GM19240 (cell line): ENCODE results near the gene GLS2.
"Not testable (repeated sequence)": the region's sequence is repeated elsewhere in the genome, so short reads cannot be mapped to it uniquely, and the experiment has no call there.

ENCODE experiments used
- DNase-seq: peaks from one replicate; pipeline ENCODE4 v3.0.0; 2011; ENCODE audit warnings: low spot score; ENCODE audit not compliant: insufficient read length

The GLS2 gene

DNA sequence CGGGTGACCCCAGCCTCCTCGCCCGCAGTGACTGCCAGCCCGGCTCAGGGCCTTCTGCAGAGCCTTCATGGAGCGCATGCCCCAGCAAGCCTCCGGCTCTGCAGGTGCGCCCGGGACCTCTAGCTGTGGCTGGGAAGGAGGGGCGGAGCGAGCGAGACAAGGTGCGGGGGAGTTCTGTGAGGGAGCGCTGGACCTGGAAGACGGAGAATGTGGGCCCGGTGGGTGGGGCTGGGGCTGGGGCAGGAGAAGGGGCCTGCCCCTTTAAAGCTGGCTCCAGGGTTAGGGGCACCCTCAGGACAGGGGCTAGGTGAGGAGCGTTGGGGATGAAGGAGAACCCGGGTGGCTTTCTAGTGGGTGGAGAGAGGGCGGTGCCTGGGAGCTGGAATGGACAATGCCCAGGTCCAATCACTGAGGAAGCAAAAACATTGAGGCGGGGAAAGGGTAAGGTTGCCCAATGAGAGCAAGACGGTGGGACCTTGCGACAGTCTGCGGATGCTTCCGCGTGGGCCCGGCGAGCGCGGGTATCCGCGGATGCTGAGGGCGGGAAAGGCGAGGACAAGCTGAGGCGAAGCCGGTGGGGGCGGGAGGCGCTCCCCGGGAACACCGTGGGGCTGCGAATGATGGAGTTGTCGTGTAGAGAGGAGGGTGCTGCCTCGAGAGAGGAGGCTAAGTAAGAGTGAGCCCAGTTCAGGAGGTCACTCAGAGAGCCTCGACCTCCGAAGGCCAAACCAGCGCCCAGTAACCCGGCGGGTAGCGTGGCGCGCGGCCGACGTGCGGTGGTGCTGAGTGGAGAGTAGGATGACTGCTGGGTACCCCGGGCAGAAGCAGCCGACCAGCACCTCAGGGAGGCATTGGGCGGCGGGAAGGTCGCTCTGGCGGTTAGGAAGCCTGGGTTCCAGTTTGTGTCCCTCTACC lies at the start of gene GLS2:
Gene GLS2, minus strand, starts transcription at position 121 of the 915 bp plus-strand sequence. Its CDS starts 43 bp downstream, at position 78.
- DNase-seq: peak; percentile 65

DNA sequence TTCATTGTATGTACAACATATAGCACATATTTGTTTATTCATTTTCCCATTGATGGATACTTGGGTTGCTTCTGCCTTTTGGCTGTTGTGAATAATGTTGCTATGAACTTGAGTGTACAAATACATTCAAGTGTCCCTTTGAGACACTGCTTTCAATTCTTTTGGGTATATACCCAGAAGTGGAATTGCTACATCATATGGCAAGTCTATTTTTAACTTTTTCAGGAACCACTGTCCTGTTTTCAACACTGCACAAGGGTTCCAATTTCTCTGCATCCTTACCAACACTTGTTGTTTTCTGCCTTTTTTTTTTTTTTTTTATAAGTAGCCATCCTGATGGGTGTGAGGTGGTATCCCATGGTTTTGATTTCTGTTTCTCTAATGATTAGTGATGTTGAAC lies 49.6 kb upstream of the GLS2 start:
- DNase-seq: no peak

DNA sequence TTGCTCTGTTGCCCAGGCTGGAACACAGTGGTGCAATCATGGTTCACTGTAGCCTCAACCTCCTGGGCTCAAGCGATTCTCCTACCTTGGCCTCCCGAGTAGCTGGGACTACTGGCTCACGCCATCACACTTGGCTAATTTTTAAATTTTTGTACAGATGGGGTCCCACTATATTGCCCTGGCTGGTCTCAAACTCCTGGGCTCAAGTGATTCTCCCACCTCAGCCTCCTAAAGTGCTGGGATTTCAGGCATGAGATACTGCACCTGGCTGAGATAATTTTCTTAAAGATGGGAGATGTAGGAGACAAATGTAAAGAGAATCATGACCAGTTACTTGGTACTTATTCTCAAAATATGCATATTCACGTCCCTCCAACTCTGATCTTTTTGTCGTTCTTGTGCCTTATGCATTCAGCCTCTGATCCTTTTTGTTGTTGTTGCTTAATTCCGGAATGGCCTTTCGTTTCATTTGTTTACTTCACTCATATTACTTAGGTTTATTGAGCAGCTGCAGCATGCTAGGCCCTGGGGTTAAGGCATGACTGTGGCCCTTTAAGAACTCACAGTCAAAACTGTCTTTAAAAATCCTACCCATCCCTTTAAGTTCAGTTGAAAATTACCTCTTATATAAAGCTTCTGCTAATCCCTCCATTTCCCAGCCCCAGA lies 42.6 kb upstream of the GLS2 start:
- no peak for DNase-seq

DNA sequence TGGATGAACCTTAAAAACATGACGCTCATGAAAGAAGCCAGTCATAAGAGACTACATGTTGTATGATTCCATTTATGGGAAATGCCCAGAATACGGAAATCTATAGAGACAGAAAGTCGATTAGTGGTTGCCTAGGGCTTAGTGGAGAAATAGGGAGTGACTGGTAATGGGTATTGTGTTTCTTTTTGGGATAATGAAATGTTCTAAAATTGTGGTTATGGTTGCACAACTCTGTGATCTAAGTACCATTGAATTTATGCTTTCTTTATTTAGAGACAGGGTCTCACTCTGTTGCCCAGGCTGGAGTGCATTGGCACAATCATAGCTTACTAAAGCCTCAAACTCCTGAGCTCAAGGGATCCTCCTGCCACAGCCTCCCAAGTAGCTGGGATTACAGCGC lies 41.7 kb upstream of the GLS2 start:
- no peak for DNase-seq

DNA sequence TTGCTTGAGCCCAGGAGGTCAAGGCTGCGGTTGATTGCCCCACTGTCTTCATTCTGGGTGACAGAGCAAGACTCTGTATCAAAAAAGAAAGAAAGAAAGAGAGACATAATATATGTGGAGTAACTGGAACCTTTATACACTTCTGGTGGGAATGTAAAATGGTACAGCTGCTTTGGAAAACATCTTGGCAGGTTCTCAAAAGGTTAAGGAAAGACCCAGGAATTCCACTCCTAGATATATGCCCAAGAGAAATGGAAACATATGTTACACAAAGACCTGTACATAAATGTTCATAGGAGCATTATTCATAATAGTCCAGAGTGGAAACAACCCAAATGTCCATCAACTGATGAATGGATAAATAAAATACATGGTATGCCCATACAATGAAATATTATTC lies 40.9 kb upstream of the GLS2 start:
- no peak for DNase-seq

DNA sequence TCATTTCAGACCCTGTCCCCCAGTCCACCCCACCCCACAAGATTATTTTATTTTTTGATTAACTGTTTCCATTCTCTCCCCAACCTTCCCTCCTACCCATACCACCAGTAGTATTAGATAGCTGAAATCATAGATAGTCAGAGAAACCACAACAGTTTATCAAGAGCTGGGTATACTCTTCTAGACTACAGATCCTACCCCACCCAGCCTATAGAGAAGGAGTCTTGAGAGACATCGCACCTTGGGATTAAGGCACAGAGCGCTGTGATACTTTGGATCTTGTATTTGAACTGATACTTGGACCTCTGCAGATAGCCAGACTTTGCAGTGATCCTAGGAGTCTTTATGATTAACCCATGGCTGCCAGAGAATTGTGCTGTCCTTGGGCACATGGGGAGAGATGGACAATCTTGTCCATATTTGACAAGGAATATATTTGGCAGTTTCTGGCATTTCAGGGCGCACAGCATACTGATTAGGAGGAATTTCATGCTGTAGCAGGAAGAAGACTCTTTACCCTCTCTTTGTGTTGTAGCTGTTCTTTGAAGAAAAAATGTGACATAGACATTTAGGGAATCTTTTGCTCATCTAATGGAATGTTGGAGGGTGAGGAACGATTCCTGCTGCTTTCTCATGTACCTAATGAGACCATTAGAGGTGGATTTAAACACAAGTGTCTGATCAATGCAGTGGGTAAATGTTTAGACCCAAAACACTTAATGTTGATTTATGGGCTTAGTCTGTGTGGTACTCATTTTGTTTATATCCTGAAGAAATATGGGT lies 34.6 kb upstream of the GLS2 start:
- DNase-seq: no peak

DNA sequence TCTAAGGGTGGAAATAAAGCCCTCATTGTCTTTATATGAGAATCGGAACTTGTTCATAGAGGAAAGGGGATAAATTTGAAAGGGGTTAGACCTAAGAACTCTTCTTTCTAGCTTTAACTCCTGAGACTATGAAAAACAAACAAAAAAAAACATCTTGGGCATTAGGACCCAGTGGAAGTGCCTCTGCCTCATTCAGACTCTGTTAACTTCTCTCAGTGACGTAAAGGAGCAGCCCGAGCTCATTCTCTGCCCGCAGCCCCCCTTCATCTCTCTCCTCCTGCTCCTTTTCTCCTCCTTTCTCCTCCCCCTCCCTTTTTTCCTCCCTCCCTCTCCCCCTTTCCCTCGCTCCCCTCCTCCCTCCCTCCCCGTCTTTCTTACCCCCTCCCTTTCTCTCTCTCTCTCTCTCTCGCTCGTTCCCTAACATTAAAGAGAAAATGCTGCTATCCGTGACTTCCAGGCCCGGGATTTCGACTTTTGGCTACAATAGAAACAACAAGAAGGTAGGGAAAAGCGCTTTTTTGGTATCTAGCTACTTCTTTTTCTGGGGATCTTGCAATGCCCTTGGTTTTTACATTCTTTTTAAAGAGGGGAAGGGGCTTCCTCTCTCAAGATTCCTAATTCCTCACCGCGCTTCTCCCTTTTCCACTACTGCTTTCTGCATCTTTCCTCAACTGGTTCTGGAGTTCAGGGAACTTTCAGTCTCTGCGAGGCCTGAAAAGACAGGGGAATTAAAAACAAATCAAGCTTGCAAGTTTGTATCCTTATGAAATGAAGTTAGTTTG lies 33.8 kb upstream of the GLS2 start, which contains the start of gene RBMS2:
Gene RBMS2, plus strand, starts transcription at position 231 of the 782 bp plus-strand sequence. Its CDS starts 204 bp downstream, at position 435.
- peak; percentile 30 for DNase-seq

DNA sequence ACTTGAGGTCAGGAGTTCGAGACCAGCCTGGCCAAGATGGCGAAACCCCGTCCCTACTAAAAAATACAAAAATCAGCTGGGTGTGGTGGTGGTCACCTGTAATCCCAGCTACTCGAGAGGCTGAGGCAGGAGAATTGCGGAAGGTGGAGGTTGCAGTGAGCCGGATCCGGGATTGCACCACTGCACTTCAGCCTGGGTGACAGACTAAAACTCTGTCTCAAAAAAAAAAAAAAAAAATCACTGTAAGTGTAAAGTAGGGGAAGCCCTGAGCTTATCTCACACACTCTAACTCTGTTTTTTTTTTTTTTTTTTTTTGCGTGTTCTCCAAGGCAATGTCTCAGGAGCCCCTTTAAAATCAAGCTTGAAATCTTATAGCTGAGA lies 33.2 kb upstream of the GLS2 start:
- no peak for DNase-seq

DNA sequence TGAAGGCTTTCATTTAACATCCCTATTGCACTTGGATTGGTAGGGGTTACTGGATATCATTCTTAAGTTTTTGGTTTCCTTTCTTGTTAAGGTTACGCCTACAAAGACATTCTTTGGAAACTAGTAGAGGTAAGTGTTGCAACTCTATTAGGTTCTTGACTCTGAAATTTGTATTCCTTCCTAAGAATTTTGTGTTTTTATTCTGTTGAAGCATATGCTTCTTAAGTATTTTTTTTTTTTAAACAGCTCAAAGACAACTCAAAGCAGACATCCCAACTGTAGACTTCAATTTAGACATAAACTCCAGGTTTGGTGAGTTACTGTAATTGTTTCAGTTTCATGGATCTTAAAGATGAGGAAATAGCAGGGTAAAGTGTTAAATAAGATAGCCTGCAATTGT lies 32.5 kb upstream of the GLS2 start:
- no peak for DNase-seq

DNA sequence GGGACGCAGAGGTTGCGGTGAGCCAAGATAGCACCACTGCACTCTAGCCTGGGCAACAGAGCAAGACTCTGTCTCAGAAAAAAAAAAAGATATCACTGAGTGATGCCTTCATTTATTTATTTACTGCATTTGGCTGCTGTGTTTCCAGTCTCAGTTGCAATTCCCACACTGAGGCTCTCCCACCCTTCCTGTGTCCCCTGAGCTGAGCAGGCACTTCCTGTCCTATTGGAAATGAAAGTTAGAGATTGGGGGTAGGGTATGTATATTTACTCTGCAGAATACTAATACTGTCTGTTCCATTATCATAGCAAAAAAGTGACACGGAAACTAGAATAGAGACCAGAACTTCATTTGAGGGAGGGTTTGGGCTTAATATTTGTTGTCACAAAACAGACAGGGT lies 32.1 kb upstream of the GLS2 start:
- DNase-seq: no peak

DNA sequence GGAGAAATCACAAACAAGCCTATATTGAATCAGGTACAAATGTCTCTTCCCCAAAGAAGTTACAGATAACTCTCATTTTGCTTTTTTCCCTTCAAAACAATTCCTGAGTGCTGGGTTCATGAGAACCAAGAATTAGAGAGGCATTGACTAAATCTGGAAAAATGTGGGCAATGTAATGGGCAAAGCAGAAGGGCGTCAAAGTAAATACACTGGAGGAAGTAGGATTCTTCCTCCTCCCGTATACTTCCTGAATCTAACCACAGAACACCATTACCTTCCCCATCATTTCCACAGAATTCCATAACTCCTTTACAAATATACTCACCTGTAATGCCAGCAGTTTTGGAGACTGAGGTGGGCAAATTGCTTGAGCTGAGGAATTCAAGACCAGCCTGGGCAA lies 30.6 kb upstream of the GLS2 start:
- DNase-seq: no peak

DNA sequence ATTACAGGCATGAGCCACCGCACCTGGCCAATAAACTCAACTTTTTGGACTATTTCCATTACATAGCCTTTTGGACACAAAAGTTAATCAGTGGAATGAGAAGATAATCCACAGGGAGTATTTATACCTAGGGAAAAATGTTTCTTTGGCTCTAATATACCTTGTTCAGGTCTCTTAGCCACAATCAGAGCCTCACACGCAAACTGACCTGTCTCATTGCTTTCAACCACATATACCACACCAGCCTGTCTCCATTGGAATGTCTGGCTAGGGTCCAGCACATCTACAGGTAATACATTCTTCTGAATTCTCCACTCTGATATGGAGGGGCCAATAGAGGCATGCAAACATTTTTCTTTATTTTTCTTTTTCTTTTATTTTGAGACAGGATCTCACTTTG lies 29.9 kb upstream of the GLS2 start:
- DNase-seq: no peak

DNA sequence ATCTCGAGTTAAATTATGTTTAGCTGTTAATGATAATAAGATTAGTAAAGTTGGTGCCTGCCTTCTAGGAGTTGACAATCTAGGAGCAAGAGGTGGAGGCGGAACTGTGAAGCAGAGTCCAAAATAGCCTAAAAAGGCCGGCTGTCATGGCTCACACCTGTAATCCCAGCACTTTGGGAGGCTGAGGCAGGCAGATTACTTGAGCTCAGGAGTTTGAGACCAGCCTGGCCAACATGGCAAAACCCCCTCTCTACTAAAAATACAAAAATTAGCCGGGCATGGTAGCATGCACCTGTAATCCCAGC lies 26.0 kb upstream of the GLS2 start:
- not testable (repeated sequence) for DNase-seq

DNA sequence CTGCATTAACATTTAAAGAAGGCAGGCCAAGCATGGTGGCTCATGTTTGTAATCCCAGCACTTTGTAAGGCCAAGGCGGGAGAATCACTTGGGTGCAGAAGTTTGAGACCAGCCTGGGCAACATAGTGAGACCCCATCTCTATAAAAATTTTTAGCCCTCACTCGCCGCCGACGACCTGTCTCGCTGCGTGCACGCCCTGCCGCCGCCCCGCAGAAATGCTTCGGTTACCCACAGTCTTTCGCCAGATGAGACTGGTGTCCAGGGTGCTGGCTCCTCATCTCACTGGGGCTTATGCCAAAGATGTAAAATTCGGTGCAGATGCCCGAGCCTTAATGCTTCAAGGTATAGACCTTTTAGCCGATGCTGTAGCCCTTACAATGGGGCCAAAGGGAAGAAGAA lies 22.8 kb upstream of the GLS2 start:
- DNase-seq: no peak

DNA sequence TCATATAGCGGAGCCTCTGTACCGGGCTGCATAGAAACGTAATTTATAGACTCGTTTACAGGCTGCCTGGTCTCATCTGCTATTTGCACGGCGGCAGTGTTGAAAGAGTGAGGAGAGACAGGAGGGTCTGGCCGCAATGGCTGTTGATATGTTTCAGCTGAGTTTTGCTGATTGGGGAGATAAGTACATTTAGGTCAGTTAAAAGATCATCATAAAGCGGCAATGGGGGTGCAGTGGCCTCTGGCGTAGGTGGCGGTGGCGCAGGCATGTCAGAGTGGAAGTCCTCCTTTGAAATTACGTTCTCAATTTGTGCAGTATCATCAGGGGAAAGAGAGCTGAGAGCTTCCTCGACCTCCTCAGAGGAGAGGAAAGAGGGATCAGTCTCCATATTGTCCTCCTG lies 11.9 kb upstream of the GLS2 start:
- not testable (repeated sequence) for DNase-seq

DNA sequence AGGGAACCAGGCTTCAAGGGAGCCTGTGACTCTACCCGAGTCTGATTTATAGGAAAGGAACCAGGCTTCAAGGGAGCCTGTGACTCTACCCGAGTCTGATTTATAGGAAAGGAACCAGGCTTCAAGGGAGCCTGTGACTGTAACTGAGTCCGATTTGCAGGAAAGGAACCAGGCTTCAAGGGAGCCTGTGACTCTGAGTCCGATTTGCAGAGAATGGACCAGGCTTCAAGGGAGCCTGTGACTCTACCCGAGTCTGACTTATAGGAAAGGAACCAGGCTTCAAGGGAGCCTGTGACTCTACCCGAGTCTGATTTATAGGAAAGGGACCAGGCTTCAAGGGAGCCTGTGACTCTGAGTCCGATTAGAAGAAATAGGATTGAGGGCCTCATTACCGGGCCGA lies 11.5 kb upstream of the GLS2 start:
- DNase-seq: not testable (repeated sequence)

DNA sequence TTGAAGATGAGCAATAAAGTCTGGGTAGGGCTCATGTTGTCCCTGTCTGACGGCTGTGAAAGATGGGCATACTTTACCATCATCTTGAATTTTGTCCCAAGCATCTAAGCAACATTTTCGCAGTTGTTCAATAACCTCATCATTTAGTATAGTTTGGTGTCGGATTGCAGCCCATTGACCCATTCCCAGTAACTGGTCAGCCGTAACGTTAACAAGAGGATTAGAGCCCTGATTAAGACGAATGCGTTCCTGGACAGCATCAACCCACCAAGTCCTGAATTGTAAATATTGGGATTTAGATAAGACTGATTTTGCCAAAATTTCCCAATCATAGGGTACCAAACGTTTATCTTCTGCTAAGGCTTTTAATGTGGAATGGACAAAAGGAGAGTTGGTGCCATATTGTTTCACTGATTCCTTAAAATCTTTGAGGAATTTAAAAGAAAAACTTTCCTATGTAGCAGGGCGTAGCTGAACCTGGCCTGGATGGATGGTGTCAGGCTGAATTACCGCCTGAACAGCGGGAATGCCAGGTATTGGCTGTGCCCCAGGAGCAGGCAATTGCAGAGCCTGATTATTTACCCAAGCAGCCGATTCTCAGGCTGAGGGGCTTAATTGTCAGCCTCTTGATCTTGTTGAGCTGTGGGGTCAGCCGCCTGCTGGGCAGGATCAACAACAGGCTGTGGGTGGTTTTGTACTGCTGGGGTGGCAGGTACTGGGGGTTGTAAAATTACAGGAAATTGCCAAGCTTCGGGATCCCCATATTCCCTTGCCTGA lies 10.4 kb upstream of the GLS2 start:
- not testable (repeated sequence) for DNase-seq

DNA sequence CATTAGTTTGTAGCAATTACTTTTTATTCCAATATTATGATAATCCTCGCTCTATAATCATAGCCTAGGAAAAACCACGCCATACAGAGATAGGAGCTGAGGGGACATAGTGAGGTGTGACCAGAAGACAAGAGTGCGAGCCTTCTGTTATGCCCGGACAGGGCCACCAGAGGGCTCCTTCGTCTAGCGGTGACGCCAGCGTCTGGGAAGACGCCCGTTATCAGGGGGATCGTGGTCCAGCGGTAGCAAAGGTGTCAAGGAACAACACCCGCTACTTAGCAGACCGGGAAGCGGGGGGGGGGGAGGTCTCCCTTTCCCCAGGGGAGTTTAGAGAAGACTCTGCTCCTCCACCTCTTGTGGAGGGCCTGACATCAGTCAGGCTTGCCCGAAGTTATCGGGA lies 8.7 kb upstream of the GLS2 start:
- DNase-seq: not testable (repeated sequence)

DNA sequence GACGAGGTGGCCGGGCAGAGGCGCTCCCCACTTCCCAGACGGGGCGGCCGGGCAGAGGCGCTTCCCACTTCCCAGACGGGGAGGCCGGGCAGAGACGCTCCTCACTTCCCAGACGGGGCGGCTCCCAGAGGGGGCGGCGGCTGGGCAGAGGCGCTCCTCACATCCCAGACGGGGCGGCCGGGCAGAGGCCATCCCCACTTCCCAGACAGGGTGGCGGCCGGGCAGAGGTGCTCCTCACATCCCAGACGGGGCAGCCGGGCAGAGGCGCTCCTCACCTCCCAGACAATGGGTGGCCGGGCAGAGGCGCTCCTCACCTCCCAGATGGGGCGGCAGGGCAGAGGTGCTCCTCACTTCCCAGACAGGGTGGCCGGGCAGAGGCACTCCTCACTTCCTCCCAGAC lies 6.5 kb upstream of the GLS2 start:
- not testable (repeated sequence) for DNase-seq

DNA sequence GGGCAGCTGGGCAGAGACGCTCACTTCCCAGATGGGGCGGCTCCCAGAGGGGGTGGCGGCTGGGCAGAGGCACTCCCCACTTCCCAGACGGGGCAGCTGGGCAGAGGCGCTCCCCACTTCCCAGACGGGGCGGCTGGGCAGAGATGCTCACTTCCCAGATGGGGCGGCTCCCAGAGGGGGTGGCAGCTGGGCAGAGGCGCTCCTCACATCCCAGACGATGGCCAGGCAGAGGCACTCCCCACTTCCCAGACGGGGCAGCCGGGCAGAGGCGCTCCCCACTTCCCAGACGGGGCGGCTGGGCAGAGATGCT lies 6.1 kb upstream of the GLS2 start:
- not testable (repeated sequence) for DNase-seq
